SKM-1 treated with dmso at 0.1 percent for 144 hours (cell line): Measurements from ENCODE around the gene RAD51C.
A peak's percentile ranks its signal among the peaks of the same experiment; 100 is the strongest.
"Not testable (repeated sequence)": the region's sequence is repeated elsewhere in the genome, so short reads cannot be mapped to it uniquely, and the experiment has no call there.

Experiments used
- DNase-seq: peaks from one replicate; lab custom pipeline; 2025; ENCODE audit not compliant: unreplicated experiment; lab: John Stamatoyannopoulos, UW

RAD51C gene

DNA sequence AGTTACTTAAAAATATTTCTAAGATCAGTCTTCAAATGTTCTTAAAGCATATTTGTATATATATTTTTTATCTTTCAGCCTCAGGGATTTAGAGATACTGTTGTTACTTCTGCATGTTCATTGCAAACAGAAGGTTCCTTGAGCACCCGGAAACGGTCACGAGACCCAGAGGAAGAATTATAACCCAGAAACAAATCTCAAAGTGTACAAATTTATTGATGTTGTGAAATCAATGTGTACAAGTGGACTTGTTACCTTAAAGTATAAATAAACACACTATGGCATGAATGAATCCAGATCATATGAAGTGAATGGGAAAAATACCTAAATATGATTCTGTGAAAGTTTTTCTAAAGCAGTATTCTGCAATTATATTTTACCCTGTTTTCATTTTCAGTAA lies 41.6 kb downstream of the RAD51C start:
- DNase-seq = no peak

- DNase-seq = no peak
Observed at GRCh38 chr17:58734811-58735210, 42.4 kb downstream of the RAD51C start.

GRCh38 chr17:58741121-58741625 lies 48.8 kb downstream of the RAD51C start:
- DNase-seq = no peak

- no peak for DNase-seq
Observed at GRCh38 chr17:58747674-58748073, 55.3 kb downstream of the RAD51C start.

DNA sequence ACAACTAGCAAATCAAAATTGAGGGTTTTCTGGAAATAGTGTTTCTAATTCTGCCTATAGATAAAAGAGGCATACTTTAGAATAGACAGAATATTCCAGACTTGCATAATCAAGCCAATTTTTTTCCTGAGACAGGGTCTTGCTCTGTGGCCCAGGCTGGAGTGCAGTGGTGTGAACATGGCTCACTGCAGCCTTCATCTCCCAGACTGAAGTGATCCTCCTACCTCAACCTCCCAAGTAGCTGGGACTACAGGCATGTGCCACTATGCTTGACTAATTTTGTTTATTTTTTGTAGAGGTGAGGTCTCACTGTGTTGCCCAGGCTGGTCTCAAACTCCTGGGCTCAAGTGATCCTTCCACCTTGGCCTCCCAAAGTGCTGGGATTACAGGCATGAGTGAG lies 57.2 kb downstream of the RAD51C start:
- DNase-seq = not testable (repeated sequence)

DNA sequence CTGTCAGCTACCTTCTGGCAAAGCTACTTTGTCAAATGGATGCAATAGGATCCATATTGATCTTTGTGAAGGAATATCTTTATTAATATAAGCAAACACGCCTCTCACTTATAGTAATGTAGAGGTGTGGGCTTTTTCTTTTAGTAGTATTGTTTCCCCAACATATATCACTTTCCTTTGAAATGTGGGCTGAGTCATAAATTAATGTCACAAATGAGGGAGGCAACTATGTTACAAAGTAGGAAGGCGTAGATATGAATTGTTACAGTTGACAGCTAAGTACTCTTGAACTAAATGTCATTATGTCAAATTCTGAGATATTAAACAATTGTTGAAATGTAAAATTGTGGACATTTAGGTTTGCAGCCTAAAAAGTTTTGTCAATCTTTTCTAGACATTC lies 60.6 kb downstream of the RAD51C start:
- no peak for DNase-seq

- DNase-seq = no peak
Observed at GRCh38 chr17:58755269-58755576, 62.8 kb downstream of the RAD51C start.

GRCh38 chr17:58755577-58756245 lies 63.3 kb downstream of the RAD51C start, which contains the start of gene PPM1E:
Gene PPM1E, plus strand, starts transcription at chr17:58755854.
- peak; percentile 66 for DNase-seq

DNA sequence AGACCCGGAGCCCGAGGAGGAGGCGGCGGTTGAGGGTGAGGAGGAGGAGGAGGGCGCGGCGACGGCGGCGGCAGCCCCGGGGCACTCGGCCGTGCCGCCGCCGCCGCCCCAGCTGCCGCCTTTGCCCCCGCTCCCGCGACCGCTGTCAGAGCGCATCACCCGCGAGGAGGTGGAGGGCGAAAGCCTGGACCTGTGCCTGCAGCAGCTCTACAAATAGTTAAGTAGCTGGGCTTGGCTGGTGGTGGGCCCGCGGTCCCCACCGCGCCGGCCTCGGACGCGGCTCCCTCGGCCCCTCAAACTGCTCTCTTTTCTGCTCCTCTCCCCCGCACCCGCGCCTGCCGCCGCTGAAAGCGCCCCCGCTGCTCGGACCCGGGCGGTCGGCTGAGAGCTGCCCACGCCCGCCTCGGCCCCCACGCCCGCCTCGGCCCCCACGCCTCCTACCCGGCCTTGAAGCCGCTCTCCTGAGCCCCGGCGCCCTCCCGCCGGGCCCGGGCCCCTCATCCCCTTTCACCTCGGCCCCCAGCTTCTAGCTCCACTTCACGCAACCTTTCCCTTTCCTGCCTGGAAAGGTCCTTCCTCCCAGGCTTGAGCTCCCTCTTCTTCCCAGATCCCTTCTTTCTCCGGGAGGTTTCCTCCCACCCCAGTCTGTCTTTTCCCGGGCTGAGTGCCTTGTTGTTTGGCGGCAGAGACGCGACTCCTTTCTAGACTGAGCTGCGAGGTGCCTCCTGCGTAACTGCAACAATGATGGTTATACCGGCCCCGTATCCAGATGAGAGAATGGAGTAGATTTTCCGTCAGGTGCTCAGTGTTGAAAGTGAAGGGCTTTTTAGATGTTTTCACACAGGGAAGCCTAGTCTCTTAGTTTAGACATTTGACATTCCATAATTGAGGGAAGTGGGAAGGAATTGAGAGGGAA lies 64.1 kb downstream of the RAD51C start:
- DNase-seq = no peak

DNA sequence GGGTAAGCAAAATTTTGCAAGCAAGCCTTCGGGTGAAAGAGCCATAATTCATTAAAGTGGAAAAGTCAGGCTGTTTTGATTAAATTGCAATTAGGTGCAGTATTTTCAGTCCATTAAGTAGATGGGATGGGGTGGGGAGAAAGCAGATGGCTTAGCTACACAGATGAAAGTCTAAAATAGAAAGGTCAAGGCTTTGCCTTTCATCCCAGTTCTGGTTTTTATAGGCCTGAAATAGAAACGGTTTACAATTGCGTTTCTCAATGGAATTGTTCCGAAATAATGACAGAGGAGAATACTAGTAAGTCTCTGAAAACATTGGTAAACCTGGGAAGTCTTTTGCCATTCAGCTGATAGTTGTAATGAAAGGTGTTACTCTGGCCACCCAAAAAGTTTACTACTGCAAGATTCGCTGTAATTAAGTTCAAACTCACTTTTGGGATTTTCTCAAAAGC lies 64.8 kb downstream of the RAD51C start:
- no peak for DNase-seq

GRCh38 chr17:58758890-58759289 lies 66.5 kb downstream of the RAD51C start:
- no peak for DNase-seq

- no peak for DNase-seq
Observed at GRCh38 chr17:58759522-58759921, 67.1 kb downstream of the RAD51C start.

DNA sequence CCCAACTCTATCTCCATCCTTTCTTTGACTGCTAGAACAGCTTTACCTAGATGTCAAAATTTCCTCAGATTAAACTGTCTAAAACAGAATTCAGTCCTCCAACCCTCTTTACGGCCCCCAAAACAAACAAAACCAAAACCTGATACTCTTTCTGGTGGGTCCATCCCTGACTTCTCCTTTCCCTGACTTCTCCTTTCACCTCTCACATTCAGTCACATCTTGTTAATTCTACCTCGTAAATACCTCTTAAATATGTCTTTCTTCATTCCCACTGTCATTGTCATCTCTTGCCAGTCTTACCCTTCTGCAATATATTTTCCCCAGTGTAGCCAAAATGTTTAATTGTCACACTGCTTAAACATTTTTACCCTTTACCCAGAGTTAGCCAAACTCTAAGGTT lies 67.8 kb downstream of the RAD51C start:
- no peak for DNase-seq

DNA sequence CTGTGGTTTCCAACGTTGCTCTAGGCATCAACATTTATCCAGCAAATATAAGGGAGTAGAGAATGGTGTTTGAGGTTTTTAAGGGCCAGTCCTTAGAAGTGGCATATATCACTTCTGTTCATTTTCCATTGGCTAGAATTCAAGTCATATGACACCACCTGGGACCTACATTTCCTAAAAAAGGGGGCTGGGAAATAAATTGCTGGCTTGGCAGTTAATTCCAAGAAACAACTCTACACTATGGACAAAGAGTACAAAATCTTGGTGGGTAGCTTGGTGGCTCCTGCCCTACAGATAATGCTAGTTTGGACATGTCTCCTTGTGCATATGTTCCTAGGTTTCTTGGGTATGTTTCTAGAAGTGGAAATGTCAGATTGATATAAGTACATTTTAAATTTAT lies 70.9 kb downstream of the RAD51C start:
- no peak for DNase-seq

DNA sequence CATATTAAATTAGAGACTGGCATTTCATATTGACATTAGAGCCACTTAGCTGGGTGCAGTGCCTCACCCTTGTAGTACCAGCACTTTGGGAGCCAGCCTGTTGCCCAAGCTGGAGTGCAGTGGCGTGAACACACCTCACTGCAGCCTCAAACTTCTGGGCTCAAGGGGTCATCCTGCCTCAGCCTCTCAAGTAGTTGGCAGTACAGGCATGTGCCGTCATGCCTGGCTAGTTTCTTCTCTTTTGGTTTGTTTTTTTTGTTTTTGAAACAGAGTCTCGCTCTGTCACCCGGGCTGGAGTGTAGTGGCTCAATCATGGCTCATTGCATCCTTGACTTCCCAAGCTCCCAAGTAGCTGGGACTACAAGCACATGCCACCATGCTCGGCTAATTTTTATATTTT lies 72.0 kb downstream of the RAD51C start:
- no peak for DNase-seq

- DNase-seq = not testable (repeated sequence)
Observed at GRCh38 chr17:58778482-58778881, 86.1 kb downstream of the RAD51C start.

GRCh38 chr17:58779446-58779845 lies 87.0 kb downstream of the RAD51C start:
- DNase-seq = no peak

GRCh38 chr17:58783380-58783779 lies 91.0 kb downstream of the RAD51C start:
- no peak for DNase-seq

- no peak for DNase-seq
Observed at GRCh38 chr17:58785097-58785496, 92.7 kb downstream of the RAD51C start.
